MG63 (cell line): ENCODE data around the gene CDK18. TPM values are rescaled to one million over a fixed set of nuclear protein-coding genes. Genes with fewer than 3 reads are reported as not detected.

Experiments
- DNase-seq: peaks from one replicate; pipeline ENCODE4 v3.0.0-alpha.2; 2020
- H3K27me3 ChIP-seq: fragments of 250-450 bp; sonication (Bioruptor Pico); 2 replicates; pipeline ENCODE4 v1.5.1; 2020; ENCODE audit warnings: mild to moderate bottlenecking, moderate library complexity
- H3K36me3 ChIP-seq: fragments of 250-450 bp; sonication (Bioruptor Pico); 2 replicates; pipeline ENCODE4 v1.5.1; 2020; ENCODE audit warnings: mild to moderate bottlenecking, moderate library complexity
- H3K4me3 ChIP-seq: fragments of 250-450 bp; sonication (Bioruptor Pico); 2 replicates; pipeline ENCODE4 v1.5.1; 2020; ENCODE audit warnings: mild to moderate bottlenecking, moderate library complexity
- H3K9me3 ChIP-seq: fragments of 250-450 bp; sonication (Bioruptor Pico); 2 replicates; pipeline ENCODE4 v1.5.1; 2020; ENCODE audit warnings: mild to moderate bottlenecking, moderate library complexity
- total RNA-seq: library from RNA; depleted of rRNA; stranded (reverse); fragments of >200 nt; shearing (Covaris generic); gene quantifications from 2 replicates; pipeline ENCODE4 v1.2.3, GENCODE V29; 2014; ENCODE audit warnings: low replicate concordance

The CDK18 gene
- total RNA-seq, 1 experiment from 2014 or later, result 3.0 TPM

- Histone ChIP-seq H3K27me3 (no peaks in the 10 kb centered on the region), H3K9me3 (no peaks in the 10 kb centered on the region), H3K36me3 (no peaks in the 10 kb centered on the region), H3K4me3 (no peak overlapping the region)
- DNase-seq, result no peak
These were observed 9.1 kb upstream of the CDK18 start for GRCh38 chr1:205495237-205495823.

GRCh38 chr1:205496661-205497060 lies 7.8 kb upstream of the CDK18 start:
- Histone ChIP-seq H3K4me3 (no peak overlapping the region), H3K27me3 (no peaks in the 10 kb centered on the region), H3K36me3 (no peaks in the 10 kb centered on the region), H3K9me3 (no peaks in the 10 kb centered on the region)
- DNase-seq, result no peak

GRCh38 chr1:205497351-205497750 lies 7.1 kb upstream of the CDK18 start:
- no peak overlapping the region for H3K4me3 ChIP-seq
- no peaks in the 10 kb centered on the region for H3K36me3 ChIP-seq
- H3K9me3 ChIP-seq, result no peaks in the 10 kb centered on the region
- DNase-seq, result no peak
- H3K27me3 ChIP-seq, result no peaks in the 10 kb centered on the region

GRCh38 chr1:205499789-205500188 lies 4.7 kb upstream of the CDK18 start:
- DNase-seq, result no peak

GRCh38 chr1:205500240-205501233 lies 3.9 kb upstream of the CDK18 start:
- Histone ChIP-seq H3K4me3 (no peak overlapping the region), H3K27me3 (no peaks in the 10 kb centered on the region), H3K9me3 (no peaks in the 10 kb centered on the region), H3K36me3 (no peaks in the 10 kb centered on the region)
- DNase-seq, result peak; percentile 87

More at GRCh38 chr1:205499789-205500188, 4.7 kb upstream of the CDK18 start:
- H3K9me3 ChIP-seq, result no peaks in the 10 kb centered on the region
- H3K4me3 ChIP-seq, result no peak overlapping the region
- H3K36me3 ChIP-seq, result no peaks in the 10 kb centered on the region
- no peaks in the 10 kb centered on the region for H3K27me3 ChIP-seq

GRCh38 chr1:205502111-205502810 lies 2.2 kb upstream of the CDK18 start:
- no peaks in the 10 kb centered on the region for H3K27me3 ChIP-seq
- H3K4me3 ChIP-seq, result no peak overlapping the region
- H3K36me3 ChIP-seq, result no peaks in the 10 kb centered on the region
- H3K9me3 ChIP-seq, result no peaks in the 10 kb centered on the region
- DNase-seq, result no peak

- no peak overlapping the region for H3K4me3 ChIP-seq
- no peak for DNase-seq
- H3K36me3 ChIP-seq, result no peaks in the 10 kb centered on the region
- H3K9me3 ChIP-seq, result no peaks in the 10 kb centered on the region
- no peaks in the 10 kb centered on the region for H3K27me3 ChIP-seq
These were observed 1.5 kb upstream of the CDK18 start for GRCh38 chr1:205502992-205503391.

- no peaks in the 10 kb centered on the region for H3K9me3 ChIP-seq
- H3K4me3 ChIP-seq, result peak overlapping the region; percentile 55
- no peak for DNase-seq
- H3K36me3 ChIP-seq, result no peaks in the 10 kb centered on the region
- H3K27me3 ChIP-seq, result no peaks in the 10 kb centered on the region
These were observed 734 bp downstream of the CDK18 start for GRCh38 chr1:205505076-205505729.

GRCh38 chr1:205505791-205506190 lies 1.3 kb downstream of the CDK18 start:
- no peaks in the 10 kb centered on the region for H3K27me3 ChIP-seq
- DNase-seq, result peak; percentile 49
- H3K4me3 ChIP-seq, result no peak overlapping the region
- no peaks in the 10 kb centered on the region for H3K36me3 ChIP-seq
- no peaks in the 10 kb centered on the region for H3K9me3 ChIP-seq

- Histone ChIP-seq H3K4me3 (no peak overlapping the region), H3K27me3 (no peaks in the 10 kb centered on the region), H3K36me3 (no peaks in the 10 kb centered on the region), H3K9me3 (no peaks in the 10 kb centered on the region)
- DNase-seq, result no peak
These were observed 2.1 kb downstream of the CDK18 start for GRCh38 chr1:205506409-205507200.

- no peak overlapping the region for H3K4me3 ChIP-seq
- no peaks in the 10 kb centered on the region for H3K9me3 ChIP-seq
- no peaks in the 10 kb centered on the region for H3K36me3 ChIP-seq
- DNase-seq, result no peak
- H3K27me3 ChIP-seq, result no peaks in the 10 kb centered on the region
These were observed 3.8 kb downstream of the CDK18 start for GRCh38 chr1:205508227-205508714.

- Histone ChIP-seq H3K27me3 (no peaks in the 10 kb centered on the region), H3K4me3 (no peak overlapping the region), H3K9me3 (no peaks in the 10 kb centered on the region), H3K36me3 (no peaks in the 10 kb centered on the region)
- no peak for DNase-seq
These were observed 6.0 kb downstream of the CDK18 start for GRCh38 chr1:205510308-205510950.

GRCh38 chr1:205510951-205511330 lies 6.5 kb downstream of the CDK18 start:
- Histone ChIP-seq H3K9me3 (no peaks in the 10 kb centered on the region), H3K36me3 (no peaks in the 10 kb centered on the region), H3K4me3 (no peak overlapping the region), H3K27me3 (no peaks in the 10 kb centered on the region)
- DNase-seq, result no peak

- DNase-seq, result peak; percentile 81
- Histone ChIP-seq H3K9me3 (no peaks in the 10 kb centered on the region), H3K27me3 (no peaks in the 10 kb centered on the region), H3K36me3 (no peaks in the 10 kb centered on the region), H3K4me3 (no peak overlapping the region)
These were observed 7.9 kb downstream of the CDK18 start for GRCh38 chr1:205512059-205513045.
